GM23338 (cell line): ENCODE data around the gene SLC10A3. TPM values are rescaled to one million over a fixed set of nuclear protein-coding genes. Genes with fewer than 3 reads are reported as not detected.

Source experiments
- ATAC-seq: fragments of 200-7000 bp; cut with Tn5 transposase; 3 replicates; pipeline ENCODE4 v1.9.1; 2020
- DNase-seq: peaks from one replicate; pipeline ENCODE4 v3.0.0-alpha.2; 2015; ENCODE audit warnings: low spot score
- H2AFZ ChIP-seq: fragments of 200-600 bp; sonication (generic); 2 replicates; pipeline ENCODE4 v1.8.0; 2016; ENCODE audit warnings: antibody characterized with exemption, mild to moderate bottlenecking, moderate library complexity
- H3F3A ChIP-seq: fragments of 200-600 bp; sonication (generic); replicated peaks from 2 replicates; pipeline ENCODE4 v1.8.0; 2017; ENCODE audit warnings: antibody characterized with exemption, mixed run types, low read depth
- H3K27ac ChIP-seq: fragments of 200-600 bp; sonication (generic); 2 replicates; pipeline ENCODE4 v1.6.1; 2016; ENCODE audit warnings: low read depth
- H3K27me3 ChIP-seq: fragments of 200-600 bp; sonication (generic); 2 replicates; pipeline ENCODE4 v1.8.0; 2016; ENCODE audit warnings: mild to moderate bottlenecking, mixed run types, moderate library complexity; ENCODE audit not compliant: insufficient read depth
- H3K36me3 ChIP-seq: fragments of 200-600 bp; sonication (generic); 2 replicates; pipeline ENCODE4 v1.8.0; 2016; ENCODE audit warnings: mild to moderate bottlenecking; ENCODE audit not compliant: insufficient read depth
- H3K4me1 ChIP-seq: fragments of 200-600 bp; sonication (generic); 2 replicates; pipeline ENCODE4 v1.8.0; 2016; ENCODE audit warnings: mild to moderate bottlenecking, moderate library complexity; ENCODE audit not compliant: insufficient read depth
- H3K4me2 ChIP-seq: fragments of 200-600 bp; sonication (generic); 2 replicates; pipeline ENCODE4 v1.7.1; 2017; ENCODE audit warnings: mixed run types
- H3K4me3 ChIP-seq: fragments of 200-600 bp; sonication (generic); 2 replicates; pipeline ENCODE4 v1.6.1; 2016; ENCODE audit warnings: mixed run types
- H3K79me2 ChIP-seq: fragments of 200-600 bp; sonication (generic); replicated peaks from 2 replicates; pipeline ENCODE4 v1.8.0; 2017; ENCODE audit warnings: mild to moderate bottlenecking; ENCODE audit not compliant: insufficient read depth
- H3K9me2 ChIP-seq: fragments of 200-600 bp; sonication (generic); 2 replicates; pipeline ENCODE4 v1.8.0; 2017; ENCODE audit not compliant: insufficient read depth
- H4K20me1 ChIP-seq: fragments of 200-600 bp; sonication (generic); replicated peaks from 2 replicates; pipeline ENCODE4 v1.8.0; 2017; ENCODE audit warnings: mild to moderate bottlenecking; ENCODE audit not compliant: insufficient read depth
- H3K27ac Mint-ChIP-seq: 2 replicates; pipeline ENCODE4 v1.8.0; 2020; ENCODE audit warnings: inconsistent platforms, mild to moderate bottlenecking, moderate library complexity, mixed read lengths
- H3K27me3 Mint-ChIP-seq: 3 replicates; pipeline ENCODE4 v1.8.0; 2022; ENCODE audit warnings: low read depth, mild to moderate bottlenecking, moderate library complexity, mixed read lengths, inconsistent platforms; ENCODE audit not compliant: insufficient read depth, poor library complexity
- H3K36me3 Mint-ChIP-seq: 3 replicates; pipeline ENCODE4 v1.8.0; 2021; ENCODE audit warnings: low read depth, mild to moderate bottlenecking, inconsistent platforms, moderate library complexity, mixed read lengths
- H3K4me1 Mint-ChIP-seq: 3 replicates; pipeline ENCODE4 v1.8.0; 2020; ENCODE audit warnings: mild to moderate bottlenecking, inconsistent platforms, mixed read lengths
- H3K4me3 Mint-ChIP-seq: 3 replicates; pipeline ENCODE4 v1.8.0; 2021; ENCODE audit warnings: moderate library complexity, mild to moderate bottlenecking, inconsistent platforms, mixed read lengths
- H3K9me3 Mint-ChIP-seq: 3 replicates; pipeline ENCODE4 v1.8.0; 2020; ENCODE audit warnings: moderate library complexity, mild to moderate bottlenecking, inconsistent platforms, mixed read lengths
- CREB1 ChIP-seq: fragments of 250-450 bp; sonication (Bioruptor Pico); IDR thresholded peaks from 2 replicates; pipeline ENCODE4 v1.5.0; 2020; ENCODE audit warnings: low read depth, mild to moderate bottlenecking, moderate library complexity
- EZH2 ChIP-seq: fragments of 200-600 bp; sonication (generic); IDR thresholded peaks from one replicate; pipeline ENCODE4 v1.8.0; 2017; ENCODE audit warnings: antibody characterized with exemption, mild to moderate bottlenecking, low read depth; ENCODE audit not compliant: unreplicated experiment
- EZH2phosphoT487 ChIP-seq: fragments of 200-600 bp; sonication (generic); IDR thresholded peaks from one replicate; pipeline ENCODE4 v1.8.1; 2018; ENCODE audit warnings: antibody characterized with exemption; ENCODE audit not compliant: unreplicated experiment
- JUNB ChIP-seq: IDR thresholded peaks from one replicate; pipeline ENCODE4 v1.6.1; 2016; ENCODE audit warnings: antibody characterized with exemption; ENCODE audit not compliant: unreplicated experiment
- POLR2AphosphoS5 ChIP-seq: IDR thresholded peaks from 2 replicates; pipeline ENCODE4 v1.6.1; 2016; ENCODE audit warnings: antibody characterized with exemption, low read depth
- REST ChIP-seq: IDR thresholded peaks from one replicate; pipeline ENCODE4 v1.6.1; 2018; ENCODE audit warnings: antibody characterized with exemption; ENCODE audit not compliant: unreplicated experiment
- STAT1 ChIP-seq: IDR thresholded peaks from one replicate; pipeline ENCODE4 v1.6.1; 2016; ENCODE audit warnings: antibody characterized with exemption; ENCODE audit not compliant: unreplicated experiment
- ZNF114 ChIP-seq: fragments of 250-450 bp; sonication (Bioruptor Pico); IDR thresholded peaks from 2 replicates; pipeline ENCODE4 v1.5.0; 2020; ENCODE audit warnings: mild to moderate bottlenecking, moderate library complexity
- ZNF331 ChIP-seq: fragments of 250-450 bp; sonication (Bioruptor Pico); IDR thresholded peaks from 2 replicates; pipeline ENCODE4 v1.5.0; 2020; ENCODE audit warnings: low read depth, mild to moderate bottlenecking, moderate library complexity
- polyA plus RNA-seq: library from polyadenylated mRNA; unstranded; fragments of >200 nt; fragmentation: Nextera tagmentation; extraction: Ambion mirVana; gene quantifications from 2 replicates; pipeline ENCODE4 v1.2.1, GENCODE V29; 2016
- total RNA-seq: library from RNA; depleted of rRNA; stranded (reverse); fragments of >200 nt; shearing (Covaris generic); gene quantifications from 2 replicates; pipeline ENCODE4 v1.2.3, GENCODE V29; 2014
- TF ChIP-seq, protein P1 (sequence below): IDR thresholded peaks from 2 replicates; pipeline ENCODE4 v1.6.1; 2016; ENCODE audit warnings: antibody characterized with exemption
- TF ChIP-seq, protein P2 (sequence below), 2 experiments: fragments of 200-600 bp in 1 of 2; sonication (generic) in 1 of 2; conservative IDR thresholded peaks; 2 replicates each; pipeline versions ENCODE4 v1.5.1 to v1.6.1; 2016 to 2017; ENCODE audit warnings: antibody characterized with exemption in 2 of 2, low read depth in 2 of 2, mild to moderate bottlenecking in 2 of 2, moderate library complexity in 1 of 2

The SLC10A3 gene
- total and polyA plus RNA-seq, 2 experiments from 2014 or later, result 7.6 to 17.6 TPM

GRCh38 chrX:154508384-154508745, 17.9 kb upstream of the SLC10A3 start:
- Histone ChIP-seq H3K9me2 (no peaks in the 10 kb centered on the region), H3K36me3 (no peaks in the 10 kb centered on the region), H3K4me1 (no peaks in the 10 kb centered on the region), H3K4me2 (no peak overlapping the region), H2AFZ (no peak overlapping the region), H3K79me2 (no peaks in the 10 kb centered on the region), H3K27ac (no peak overlapping the region), H3F3A (no peaks in the 10 kb centered on the region), H3K27me3 (no peaks in the 10 kb centered on the region), H4K20me1 (no peaks in the 10 kb centered on the region), H3K4me3 (no peak overlapping the region)
- H3K36me3 Mint-ChIP-seq, result peaks cover 13% of the 10 kb centered on the region; the same call in 2 of the 3 replicates
- no peak overlapping the region for H3K27ac Mint-ChIP-seq
- no peak overlapping the region for H3K4me3 Mint-ChIP-seq
- H3K9me3 Mint-ChIP-seq, result no peaks in the 10 kb centered on the region
- no peak for DNase-seq
- TF ChIP-seq CREB1 (CRISPR knock-in tag), result no peak
- no peak for TF ChIP-seq EZH2phosphoT487
- TF ChIP-seq POLR2AphosphoS5, result no peak
- H3K4me1 Mint-ChIP-seq, result no peaks in the 10 kb centered on the region
- H3K27me3 Mint-ChIP-seq, result no peaks in the 10 kb centered on the region
- ATAC-seq, result no peak

DNA sequence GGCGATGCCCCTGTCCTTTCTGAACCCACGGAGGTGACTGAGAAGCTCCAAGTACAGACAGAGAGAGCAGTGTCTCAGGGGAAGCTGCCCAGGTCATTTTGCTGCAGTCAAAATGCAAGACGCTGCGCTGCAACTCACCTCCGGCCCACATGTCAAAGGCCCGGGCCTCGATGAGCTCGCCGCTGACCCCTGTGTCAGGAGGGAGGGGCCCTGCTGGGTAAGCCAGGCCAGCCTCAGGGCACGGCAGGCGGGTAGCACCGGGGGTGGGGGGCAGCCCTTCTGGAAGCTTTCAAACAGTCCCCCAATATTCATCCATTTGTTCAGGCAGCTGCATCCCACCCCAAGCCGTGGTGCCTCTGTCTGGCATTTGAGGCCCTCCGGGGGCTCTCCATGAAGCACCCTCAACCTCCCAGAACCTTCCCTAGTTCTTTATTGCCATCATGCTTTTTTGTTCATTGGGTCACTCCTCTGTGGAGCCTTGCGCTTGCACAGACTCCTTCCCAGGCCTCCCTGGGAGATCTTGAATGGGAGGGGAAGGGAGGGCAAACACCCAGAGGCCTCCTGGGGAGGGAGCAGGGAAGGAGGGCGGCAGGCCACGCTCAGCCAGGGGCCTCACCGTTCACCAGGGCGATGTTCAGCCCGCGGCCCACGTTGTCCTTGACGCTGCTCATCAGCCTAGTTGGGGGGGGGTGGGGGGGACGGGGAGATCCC, 17.4 kb upstream of the SLC10A3 start:
- Histone ChIP-seq H3K27me3 (no peaks in the 10 kb centered on the region), H3K4me1 (no peaks in the 10 kb centered on the region), H2AFZ (no peak overlapping the region), H3K4me2 (no peak overlapping the region), H3K79me2 (no peaks in the 10 kb centered on the region), H3K4me3 (no peak overlapping the region), H4K20me1 (no peaks in the 10 kb centered on the region), H3K9me2 (no peaks in the 10 kb centered on the region), H3F3A (no peaks in the 10 kb centered on the region), H3K27ac (no peak overlapping the region), H3K36me3 (no peaks in the 10 kb centered on the region)
- Mint-ChIP-seq H3K9me3 (no peaks in the 10 kb centered on the region), H3K4me1 (no peaks in the 10 kb centered on the region), H3K27me3 (no peaks in the 10 kb centered on the region), H3K27ac (no peak overlapping the region), H3K4me3 (no peak overlapping the region), H3K36me3 (peaks cover 13% of the 10 kb centered on the region; the same call in 2 of the 3 replicates)
- ATAC-seq, result no peak
- no peak for DNase-seq
- TF ChIP-seq REST, result no peak
- TF ChIP-seq EZH2phosphoT487, result no peak
- TF ChIP-seq EZH2, result no peak
- no peak for TF ChIP-seq STAT1
- no peak for TF ChIP-seq ZNF331 (CRISPR knock-in tag)
- TF ChIP-seq, protein P1, sequence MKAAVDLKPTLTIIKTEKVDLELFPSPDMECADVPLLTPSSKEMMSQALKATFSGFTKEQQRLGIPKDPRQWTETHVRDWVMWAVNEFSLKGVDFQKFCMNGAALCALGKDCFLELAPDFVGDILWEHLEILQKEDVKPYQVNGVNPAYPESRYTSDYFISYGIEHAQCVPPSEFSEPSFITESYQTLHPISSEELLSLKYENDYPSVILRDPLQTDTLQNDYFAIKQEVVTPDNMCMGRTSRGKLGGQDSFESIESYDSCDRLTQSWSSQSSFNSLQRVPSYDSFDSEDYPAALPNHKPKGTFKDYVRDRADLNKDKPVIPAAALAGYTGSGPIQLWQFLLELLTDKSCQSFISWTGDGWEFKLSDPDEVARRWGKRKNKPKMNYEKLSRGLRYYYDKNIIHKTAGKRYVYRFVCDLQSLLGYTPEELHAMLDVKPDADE, result no peak
- TF ChIP-seq CREB1 (CRISPR knock-in tag), result no peak
- no peak for TF ChIP-seq JUNB
- TF ChIP-seq, protein P2, sequence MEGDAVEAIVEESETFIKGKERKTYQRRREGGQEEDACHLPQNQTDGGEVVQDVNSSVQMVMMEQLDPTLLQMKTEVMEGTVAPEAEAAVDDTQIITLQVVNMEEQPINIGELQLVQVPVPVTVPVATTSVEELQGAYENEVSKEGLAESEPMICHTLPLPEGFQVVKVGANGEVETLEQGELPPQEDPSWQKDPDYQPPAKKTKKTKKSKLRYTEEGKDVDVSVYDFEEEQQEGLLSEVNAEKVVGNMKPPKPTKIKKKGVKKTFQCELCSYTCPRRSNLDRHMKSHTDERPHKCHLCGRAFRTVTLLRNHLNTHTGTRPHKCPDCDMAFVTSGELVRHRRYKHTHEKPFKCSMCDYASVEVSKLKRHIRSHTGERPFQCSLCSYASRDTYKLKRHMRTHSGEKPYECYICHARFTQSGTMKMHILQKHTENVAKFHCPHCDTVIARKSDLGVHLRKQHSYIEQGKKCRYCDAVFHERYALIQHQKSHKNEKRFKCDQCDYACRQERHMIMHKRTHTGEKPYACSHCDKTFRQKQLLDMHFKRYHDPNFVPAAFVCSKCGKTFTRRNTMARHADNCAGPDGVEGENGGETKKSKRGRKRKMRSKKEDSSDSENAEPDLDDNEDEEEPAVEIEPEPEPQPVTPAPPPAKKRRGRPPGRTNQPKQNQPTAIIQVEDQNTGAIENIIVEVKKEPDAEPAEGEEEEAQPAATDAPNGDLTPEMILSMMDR (conservative IDR thresholded peaks at IDR 0.05; ENCODE audit: low read depth in 2 of 2), result no peak
- TF ChIP-seq ZNF114 (CRISPR knock-in tag), result no peak
- no peak for TF ChIP-seq POLR2AphosphoS5
